Right lobe of liver (tissue), 4 donors: ENCODE results near the gene DDR2.

Source experiments
- CTCF ChIP-seq, 4 donors: fragments of 200-600 bp in 3 of 4; fragments of 450-650 bp in 1 of 4; IDR thresholded peaks; one replicate each; pipeline versions ENCODE4 v1.5.1 to v1.8.0; 2016 to 2022; ENCODE audit warnings: antibody characterized with exemption in 4 of 4, mild to moderate bottlenecking in 2 of 4
- POLR2A ChIP-seq: fragments of 450-650 bp; IDR thresholded peaks from one replicate; pipeline ENCODE4 v1.6.1; 2017; ENCODE audit warnings: antibody characterized with exemption, mild to moderate bottlenecking
- donor health status: DM: no; HTN: no; CAD: no.
- donor health status: DM: no; HTN: no; CAD: no.
- donor health status: DM: no; HTN: yes; CAD: no.

- TF ChIP-seq CTCF (IDR thresholded peaks at IDR 0.05) (no peak), POLR2A (no peak)
Measured at GRCh38 chr1:162755306-162755705, 123.0 kb downstream of the DDR2 start.
